ENCODE data around the gene INPP5A.
A peak's percentile ranks its signal among the peaks of the same experiment; 100 is the strongest.
"Not testable (repeated sequence)": the region's sequence is repeated elsewhere in the genome, so short reads cannot be mapped to it uniquely, and the experiment has no call there.

Gene INPP5A

DNA sequence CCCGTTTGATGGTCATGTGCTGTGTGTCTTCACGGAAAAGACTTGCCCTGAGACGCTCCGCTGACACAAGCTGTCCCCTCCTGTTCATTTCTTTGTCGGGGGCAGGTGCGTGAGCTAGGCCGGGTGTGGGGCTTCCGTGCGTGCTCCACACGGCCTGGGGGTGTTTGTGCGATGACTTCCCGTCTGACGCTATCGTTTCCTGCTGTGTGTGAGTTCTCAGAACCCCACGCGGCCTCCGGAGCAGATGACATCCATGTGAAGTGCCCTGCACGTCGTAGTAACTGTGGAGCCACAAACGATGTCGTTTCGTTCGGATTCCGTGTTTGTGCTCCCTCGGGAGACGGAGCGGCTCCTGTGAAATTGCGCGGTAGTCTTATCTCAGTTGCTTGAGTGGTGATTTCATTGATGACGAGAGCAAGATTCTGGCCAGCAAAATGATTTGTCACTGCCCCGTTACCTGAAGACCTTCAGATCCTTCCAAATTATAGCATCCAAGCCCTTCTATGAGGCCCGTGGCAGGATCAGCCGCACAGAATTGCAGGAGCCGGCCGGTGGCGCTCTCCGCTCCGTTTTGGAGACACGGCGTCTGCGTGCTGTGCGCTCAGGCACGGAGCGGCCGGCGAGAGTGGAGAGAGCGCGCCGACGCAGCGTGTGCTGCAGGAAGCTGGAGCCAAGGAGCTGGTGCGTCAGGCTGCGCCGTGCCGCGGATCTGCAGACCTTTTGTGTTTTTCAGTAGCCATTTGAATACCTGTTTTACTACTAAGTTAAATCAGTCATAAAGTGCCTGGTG lies 153.4 kb downstream of the INPP5A start:
- no peak for DNase-seq (ENCODE audit: low spot score)

DNA sequence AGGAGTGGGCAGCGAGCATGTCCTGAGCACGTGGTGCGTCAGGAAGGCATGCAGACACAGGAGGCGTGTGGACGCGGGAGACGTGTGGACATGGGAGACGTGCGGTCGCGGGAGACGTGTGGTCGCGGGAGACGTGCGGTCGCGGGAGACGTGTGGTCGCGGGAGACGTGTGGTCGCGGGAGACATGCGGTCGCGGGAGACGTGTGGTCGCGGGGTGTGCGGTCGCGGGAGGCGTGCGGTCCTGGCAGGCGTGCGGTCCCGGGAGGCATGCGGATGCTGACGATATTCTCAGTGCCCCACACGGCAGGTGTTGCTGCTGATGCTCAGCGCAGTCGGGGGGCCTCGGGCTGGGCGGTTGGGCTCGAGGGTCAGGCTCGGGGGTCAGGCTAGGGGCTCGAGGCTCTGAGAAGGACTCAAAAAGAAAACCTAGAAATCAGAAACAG lies 154.1 kb downstream of the INPP5A start:
- DNase-seq (ENCODE audit: low spot score), result no peak

DNA sequence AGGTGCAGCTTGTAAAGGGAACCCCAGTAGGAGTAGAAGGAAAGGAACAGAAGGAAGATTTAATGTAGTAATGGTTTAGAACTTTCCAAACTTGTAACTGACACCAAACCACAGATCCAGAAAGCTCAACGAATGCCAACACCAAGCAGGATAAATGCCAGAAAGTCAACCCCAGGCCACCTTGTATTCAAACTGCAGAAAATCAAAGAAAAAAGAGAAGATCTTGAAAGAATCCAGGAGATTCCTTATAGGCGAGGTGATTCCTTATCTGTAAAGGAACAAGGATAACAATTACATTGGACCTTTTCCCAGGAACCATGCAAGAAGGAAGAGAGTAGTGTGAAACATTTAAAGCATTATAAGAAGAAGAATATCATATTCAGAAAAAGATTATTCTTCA lies 154.7 kb downstream of the INPP5A start:
- no peak for DNase-seq (ENCODE audit: low spot score)

DNA sequence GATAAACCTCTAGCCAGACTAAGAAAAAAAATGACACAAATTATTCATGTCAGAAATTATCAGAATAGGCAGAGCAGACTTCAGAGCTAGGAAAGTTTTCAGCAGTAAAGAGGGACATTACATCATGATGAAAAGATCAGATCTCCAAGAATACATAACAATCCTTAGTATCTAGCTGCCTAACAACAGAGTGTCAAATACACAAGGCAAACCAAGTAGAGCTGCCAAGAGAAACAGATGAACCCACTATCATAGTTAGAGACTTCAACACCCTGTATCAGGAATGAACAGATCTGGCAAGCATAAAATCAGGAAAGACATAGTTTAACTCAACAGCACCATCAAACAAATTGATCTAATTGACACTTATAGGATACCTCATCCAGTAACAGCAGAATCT lies 156.1 kb downstream of the INPP5A start:
- DNase-seq (ENCODE audit: low spot score), result no peak

DNA sequence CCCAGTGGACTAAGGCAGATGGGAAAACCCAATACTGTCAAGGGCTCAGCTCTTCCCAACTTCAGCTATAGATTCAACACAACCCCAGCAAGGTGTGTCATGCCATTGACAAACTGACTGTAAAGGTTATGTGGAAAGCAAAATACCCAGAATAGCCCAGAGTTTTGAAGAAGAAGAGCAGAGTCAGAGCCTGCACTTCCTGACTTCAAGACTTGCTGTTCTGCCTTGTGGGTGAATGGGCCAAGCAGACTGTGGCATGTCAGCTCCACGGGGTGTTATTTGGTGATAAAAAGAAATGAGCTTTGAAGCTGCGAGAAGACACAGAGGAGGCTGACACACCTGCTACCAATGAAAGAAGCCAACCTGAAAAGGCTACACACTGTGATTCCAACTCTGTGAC lies 158.6 kb downstream of the INPP5A start:
- DNase-seq (ENCODE audit: low spot score), result peak; percentile 11

DNA sequence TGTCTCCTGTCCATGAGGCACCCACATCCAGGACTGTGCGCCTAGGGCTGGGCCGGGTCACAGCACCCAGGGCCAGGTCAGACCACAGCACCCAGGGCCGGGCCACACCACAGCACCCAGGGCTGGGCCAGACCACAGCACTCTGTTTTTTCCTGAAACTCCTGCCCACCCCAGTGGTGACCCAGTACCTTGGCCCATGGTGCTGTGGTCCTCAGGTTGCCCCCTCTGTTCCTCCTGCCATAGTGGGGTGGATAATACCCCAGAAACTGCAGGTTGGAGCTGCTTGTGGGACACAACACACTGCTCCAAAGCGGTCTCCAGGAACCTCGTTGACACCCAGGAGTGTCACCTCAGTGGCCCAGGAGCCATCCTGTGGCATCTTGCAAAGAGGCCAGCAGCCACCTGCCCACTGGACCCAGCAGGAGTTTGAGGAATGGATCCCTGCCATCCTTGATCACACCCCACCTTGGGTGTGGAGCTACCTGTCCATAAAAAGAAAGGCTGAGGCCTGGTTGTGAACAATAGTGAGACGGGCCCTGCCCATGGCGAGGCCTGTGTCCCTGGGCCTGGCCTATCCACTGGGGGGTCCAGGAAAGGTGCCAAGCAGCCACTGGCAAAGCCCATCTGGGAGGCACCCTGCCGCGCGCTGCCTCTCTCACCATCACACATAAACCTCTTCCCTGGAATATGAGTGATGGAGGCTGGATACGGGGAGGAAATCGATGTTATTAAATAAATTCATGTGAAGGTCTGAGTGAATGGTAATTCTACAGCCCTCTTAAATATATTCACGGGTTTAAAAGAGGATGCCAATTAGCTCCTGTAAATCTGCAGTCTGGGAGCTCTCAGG lies 159.4 kb downstream of the INPP5A start:
- peak; percentile 55 for DNase-seq (ENCODE audit: low spot score)

DNA sequence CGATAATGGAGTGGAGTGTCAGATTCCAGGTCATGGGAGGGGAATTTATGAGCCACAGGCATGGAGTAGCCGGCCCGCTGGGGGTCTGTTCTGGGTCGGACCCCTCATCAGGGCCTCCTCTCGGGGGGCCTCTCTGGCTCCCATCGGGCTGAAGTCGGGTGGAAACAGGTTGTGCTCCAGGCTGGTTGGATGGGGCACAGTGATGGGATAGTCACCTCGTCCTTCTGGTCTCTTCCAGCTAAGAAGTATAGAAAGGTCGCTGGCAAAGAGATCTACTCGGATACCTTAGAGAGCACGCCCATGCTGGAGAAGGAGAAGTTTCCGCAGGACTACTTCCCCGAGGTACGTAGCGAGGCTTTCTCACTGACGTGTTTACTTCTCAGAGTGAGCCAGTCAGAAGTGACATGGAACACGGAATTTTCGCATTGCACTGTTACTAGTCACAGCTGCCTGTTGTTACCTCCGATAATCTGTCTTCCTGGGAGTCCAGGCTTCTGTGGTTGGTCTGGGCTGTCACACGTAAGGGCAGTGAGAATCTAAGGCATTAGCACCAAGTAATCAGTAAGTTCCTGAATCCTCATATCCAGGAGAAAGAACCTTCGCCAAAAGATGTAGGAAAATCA lies 160.1 kb downstream of the INPP5A start:
- peak; percentile 28 for DNase-seq (ENCODE audit: low spot score)

DNA sequence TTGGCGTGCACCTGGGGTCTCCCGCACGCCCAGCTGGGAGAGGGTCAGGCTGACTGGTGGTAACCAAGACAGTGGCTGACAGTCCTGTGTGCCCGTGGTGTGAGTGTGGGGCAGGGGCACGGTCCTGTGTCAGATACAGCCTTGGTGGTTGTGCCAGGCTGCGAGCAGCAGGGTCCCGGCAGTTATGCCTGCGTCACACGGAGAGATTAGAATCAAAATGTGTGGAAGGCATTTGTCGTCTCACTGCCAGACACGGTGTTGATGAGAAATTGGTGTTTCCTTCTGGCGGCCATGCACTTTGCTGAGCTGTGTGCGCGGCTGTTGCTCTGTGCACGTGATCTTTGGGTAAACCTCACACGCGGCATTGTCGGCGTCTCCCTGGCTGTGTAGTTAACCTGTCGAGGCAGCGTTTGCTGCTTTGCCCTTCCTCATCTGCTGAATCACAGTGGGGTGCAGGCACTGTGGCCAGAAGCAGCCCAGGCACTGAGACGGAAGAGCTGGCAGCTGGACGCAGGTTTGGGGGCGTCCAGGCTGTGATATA lies 160.7 kb downstream of the INPP5A start:
- peak; percentile 55 for DNase-seq (ENCODE audit: low spot score)

DNA sequence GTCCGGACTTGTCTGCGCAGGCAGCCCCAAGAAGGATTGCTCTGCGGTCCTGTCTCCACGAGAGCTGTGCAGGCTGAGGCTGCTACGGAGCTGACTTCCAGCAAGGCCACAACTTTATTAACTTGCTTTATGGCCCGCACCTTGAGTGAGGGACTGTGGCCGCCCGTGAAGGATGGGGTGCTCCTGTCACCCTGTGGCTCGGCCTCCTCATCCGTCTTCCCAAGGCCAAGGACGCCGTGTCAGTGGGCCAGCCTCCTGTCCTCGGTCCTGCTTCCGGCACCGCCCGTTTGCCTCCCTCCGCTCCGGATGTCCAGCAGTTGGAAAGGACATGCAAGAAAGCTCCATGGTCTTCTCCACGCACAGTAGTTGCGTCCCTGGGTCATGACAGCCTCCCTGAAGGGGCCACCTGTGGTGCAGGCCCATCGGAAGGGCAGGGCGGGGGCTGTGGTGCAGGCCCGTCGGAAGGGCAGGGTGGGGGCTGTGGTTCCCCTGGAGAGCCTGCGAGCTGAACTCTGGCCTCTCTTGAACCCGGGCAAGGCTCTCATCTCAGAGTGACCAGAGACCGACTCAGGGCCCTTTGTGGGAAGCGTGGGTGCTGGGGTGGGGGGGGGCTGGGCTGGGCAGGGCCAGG lies 161.3 kb downstream of the INPP5A start:
- peak; percentile 60 for DNase-seq (ENCODE audit: low spot score)

DNA sequence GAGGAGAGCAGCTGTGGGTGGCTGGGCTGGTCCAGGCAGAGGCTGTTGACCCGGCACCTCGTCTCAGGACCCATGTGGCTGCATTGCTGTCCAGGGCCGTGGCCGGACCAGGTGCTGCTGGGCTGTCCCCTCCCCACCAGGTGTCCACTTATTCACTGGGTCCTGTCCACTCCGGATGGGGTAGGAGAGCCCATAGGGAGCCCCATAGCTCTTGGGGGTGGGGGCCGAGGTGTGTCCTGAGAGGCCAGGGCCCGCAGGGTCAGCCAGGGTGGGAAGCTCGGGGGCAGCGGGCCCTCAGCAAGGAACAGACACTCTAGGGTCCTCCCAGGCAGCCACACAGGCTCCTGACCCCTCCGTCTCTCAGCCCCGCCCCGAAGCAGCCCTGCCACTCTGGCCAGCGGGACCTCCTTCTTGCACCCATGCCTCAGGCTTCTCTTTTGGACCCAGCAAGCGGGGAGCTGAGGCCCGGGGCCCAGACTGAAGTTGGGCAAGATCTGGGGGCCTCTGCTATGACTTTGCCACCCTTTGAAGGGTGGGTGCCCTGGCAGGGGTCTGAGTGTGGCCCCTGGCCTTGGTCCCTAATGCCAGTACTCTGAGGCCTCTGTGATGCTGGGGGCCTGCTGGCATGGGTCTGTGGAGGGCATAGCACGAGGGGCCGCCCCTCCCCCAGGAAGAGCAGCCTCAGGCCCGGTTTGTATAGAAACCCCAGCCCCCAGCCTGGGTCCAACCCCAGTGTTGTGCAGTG lies 162.0 kb downstream of the INPP5A start:
- DNase-seq (ENCODE audit: low spot score), result peak; percentile 53

DNA sequence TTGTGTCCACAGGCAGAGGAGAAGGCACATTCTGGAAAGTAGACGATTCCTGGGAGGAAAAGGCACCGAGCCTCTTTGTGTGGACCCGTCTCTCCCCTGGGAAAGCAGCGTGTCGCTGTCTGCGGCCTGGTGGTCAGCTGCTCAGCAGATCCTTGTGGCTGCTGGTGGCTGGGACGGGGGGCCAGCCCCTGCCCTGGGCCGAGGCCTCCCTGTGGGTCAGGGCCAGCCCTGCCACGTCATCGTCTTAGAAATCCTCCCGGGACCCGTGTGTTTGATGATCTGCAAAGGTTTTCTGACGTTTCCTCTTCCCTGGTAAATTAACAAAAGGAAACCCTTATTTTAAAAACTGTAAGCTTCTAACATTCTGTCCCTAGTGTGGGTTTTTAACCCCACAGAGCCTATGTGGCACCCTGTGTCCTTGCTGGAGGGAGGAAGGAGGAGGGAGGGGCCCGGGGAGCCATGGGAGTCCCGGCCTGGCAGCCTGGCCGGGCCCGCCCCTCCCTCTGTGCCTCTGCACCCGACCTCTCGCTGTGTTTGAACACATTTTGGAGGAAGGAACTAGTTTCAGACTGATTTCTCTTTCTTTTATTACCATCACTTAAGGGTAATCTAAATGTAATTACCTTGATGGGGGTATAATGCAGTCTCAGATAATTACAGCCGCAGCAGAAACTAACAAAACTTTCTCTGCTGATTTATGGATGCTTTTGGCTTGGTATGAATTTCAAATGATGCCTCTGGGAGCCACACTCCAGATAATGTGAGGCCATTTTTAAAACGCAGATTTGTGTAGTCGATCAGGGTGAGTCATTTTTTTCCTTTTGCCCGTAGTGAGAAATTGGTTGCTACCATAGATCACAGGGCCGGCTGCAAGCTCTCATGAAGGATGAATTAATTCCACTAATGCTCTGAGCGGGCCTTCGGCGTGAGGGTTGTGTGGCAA lies 162.8 kb downstream of the INPP5A start:
- peak; percentile 64 for DNase-seq (ENCODE audit: low spot score)

DNA sequence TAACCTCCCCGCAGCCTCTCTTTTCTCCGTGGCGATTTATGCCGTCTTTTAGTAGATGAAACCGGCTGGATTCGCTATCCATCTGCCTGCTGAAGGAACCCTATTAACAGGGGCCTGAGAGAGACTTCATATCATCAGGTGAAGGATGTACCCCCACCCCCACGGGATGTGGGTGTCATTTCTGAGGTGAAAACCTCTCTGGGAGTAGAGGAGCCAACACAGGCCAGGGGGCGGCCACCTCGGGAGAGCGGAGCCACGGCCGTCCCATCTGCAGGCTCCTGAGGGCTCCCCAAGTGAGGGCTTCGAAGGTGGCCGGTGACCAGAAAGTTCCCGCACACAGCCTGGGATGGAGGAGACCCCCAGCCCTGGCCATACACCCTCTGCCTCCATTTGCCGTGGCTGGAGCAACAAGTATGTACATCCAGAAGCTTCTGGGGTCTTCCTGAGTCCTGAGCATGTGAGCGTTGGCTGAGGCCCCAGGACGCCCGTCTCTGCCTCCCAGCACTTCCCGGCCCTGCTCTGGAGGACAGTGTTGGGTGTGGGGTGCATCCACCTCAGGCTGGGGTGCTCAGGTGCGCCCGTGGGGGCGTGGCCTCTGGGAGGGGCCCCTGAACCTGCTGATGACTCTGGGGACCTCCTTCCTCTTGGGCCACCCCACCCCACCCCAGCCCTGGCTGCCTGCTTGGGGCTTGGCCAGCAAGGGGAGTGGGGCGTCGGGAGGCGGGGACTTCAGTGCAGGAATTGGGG lies 163.7 kb downstream of the INPP5A start:
- peak; percentile 52 for DNase-seq (ENCODE audit: low spot score)

DNA sequence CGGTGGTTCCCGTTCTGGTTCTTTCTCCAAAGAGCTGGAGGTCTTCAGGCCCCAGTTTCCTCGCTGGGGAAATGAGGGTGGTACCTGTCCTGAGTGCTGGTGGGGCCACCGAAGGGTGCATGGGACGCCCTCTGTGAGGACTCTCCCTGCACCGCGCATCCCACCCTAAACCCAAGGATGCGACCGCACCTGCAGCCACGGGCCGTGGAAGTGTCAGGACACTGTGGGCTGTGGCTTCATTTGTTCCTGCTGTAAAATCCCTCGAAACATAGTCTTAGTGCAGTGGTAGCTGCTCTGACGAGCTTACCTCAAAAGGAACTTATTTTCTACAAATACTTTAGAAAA lies 164.2 kb downstream of the INPP5A start:
- DNase-seq (ENCODE audit: low spot score), result no peak

DNA sequence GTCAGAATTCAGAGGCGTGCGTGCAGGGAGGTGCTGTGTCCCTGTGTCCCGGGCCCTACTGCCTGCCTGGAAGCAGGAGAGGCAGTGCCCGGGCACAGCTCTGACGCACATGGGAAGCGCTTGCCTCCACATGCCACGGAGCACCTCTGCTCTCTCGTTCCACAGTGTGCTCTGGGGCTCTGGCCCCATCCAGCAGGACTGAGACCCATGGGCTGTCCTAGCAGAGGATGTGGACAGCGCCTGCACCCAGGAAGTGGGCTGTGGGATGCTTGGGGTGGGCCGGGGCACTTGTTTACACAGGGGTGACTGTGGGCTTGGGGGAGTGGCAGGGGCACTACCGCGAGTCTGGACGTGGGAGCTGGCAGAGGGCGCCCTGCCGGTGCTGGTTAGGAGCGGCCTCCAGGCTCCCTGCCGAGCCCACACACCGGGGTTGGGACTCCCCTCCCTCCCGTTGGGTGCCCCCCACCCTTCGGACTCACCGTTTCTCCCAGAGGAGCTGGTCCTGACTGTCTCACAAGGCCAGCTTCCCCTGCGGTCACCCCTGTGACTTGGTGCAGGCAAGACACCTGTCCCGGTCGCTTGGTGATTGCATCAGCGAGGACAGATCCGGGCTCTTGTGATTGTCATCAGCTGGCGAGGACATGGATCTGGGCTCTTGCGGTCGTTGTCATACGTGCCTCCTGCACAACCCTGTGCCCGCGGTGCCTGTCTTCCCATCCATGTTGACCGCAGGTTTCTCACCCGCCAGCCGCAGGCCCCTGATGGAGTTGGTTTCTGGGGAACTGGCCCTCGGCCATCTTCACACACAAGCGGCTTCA lies 165.2 kb downstream of the INPP5A start:
- peak; percentile 55 for DNase-seq (ENCODE audit: low spot score)

DNA sequence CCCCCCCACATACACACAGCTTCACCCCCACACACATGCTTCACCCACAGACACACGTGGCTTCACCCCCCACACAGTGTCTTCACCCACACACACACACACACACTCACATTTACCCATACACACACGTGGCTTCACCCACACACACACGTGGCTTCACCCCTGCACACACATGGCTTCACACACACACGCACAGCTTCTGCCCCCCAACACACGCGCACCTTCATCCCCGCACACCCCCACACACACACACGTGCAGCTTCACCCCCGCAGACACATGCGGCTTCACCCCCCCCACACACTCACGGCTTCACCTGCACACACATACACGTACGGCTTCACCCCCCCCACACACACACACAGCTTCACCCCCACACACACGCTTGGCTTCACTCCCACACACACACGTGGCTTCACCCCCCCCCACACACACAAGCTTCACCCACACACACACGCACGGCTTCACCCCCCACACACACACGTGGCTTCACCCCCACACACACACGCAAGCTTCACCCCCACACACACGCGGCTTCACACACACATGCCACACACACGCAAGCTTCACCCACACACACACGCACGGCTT lies 165.9 kb downstream of the INPP5A start:
- peak; percentile 41 for DNase-seq (ENCODE audit: low spot score)

DNA sequence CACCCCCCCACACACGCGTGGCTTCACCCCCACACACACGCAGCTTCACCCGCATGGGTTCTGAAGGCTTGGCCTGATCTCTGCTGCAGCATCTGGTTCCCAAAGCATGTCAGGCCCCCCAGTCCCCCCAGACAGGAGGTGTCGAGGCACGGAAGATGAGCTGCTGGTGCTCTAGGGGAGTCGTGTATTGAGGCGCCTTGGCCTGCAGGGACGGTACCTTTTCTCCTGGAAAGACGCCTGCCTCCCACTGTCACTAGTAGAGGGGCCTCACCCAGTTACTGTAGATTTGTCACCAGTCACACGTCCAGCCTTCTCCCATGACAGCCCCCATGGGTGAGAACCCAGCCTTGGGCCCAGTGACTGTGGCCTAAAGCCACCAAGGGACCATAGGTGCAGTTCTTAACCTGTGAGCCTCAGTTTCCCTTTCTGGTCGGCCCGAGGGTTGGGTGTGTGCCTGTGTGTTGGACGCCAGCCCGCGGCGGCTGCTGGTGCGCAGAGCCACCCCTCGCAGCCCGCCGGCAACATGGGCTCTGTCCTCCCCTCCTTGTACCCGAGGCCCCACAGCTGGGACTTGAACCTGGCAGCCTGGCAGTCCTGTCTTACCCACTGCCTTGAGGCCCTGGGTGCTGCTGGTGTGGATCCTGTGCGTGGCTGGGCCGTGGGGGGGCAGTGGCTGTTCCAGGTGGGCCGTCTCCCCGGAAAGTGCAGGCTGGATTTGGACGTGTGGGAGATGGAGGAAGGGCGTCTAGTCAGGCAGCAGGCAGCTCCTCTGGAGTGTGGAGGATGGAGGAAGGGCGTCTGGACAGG lies 166.6 kb downstream of the INPP5A start:
- peak; percentile 54 for DNase-seq (ENCODE audit: low spot score)

DNA sequence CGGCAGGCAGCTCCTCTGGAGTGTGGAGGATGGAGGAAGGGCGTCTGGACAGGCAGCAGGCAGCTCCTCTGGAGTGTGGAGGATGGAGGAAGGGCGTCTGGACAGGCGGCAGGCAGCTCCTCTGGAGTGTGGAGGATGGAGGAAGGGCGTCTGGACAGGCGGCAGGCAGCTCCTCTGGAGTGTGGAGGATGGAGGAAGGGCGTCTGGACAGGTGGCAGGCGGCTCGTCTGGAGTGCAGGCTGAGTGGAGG lies 167.2 kb downstream of the INPP5A start:
- DNase-seq (ENCODE audit: low spot score), result not testable (repeated sequence)

DNA sequence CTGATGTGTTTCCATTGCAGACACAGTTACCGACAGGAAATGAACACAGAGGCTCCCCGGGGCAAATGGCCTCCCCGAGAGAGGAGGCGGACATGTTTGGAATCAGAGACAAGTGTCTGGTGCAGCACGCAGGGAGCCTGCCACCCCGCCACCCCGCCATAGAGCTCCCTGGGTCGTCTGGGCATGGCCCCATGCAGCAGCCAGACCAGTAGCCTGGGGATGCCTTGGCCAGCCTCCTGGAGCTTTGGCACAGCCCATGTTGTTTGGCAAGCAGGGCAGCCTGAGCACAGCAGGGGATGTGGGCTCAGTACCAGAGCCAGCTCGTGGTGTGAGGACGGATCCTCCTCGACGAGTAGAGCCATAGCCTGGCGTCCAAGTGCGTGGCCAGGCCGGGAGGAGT lies 167.6 kb downstream of the INPP5A start:
- DNase-seq (ENCODE audit: low spot score), result peak; percentile 63

All from left forelimb (tissue), 1 donor.